Stimulated activated CD4-positive, alpha-beta T cell treated with anti-CD3 and anti-CD28 coated beads, Interleukin-1b, Interleukin-23, amount 100 ng/mL, for 4 hours (primary cell): ENCODE measurements around the gene NDE1.

Source experiments
- DNase-seq, 2 donors: peaks; one replicate each; pipeline ENCODE4 v3.0.0-alpha.2; 2020; ENCODE audit warnings: low read depth in 2 of 2

NDE1 gene

DNA sequence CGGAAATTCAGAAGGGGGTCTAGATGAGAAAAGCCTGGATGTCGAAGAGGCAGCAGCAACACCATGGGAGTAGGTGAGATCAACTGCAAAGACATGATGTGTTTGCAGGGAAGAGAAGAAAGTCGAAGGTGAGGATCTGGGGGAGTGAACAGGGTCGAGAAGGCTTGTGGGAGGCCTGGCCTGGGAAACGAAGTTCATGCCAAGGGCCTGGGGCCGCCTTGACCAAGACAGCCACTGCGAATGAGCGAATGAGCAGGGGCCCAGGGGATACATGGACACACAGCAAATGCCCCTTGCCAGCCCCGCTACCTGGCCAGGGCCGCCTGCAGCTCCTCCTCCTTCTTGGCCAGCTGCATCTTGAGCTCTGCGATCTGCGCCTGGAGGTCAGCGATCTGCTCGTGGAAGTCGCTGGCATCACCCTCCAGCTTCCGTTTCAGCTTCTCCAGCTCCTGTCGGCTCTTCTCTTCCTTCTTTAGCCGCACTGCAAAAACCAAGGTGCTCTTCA is 87.1 kb downstream of the NDE1 start:
- no peak for DNase-seq

DNA sequence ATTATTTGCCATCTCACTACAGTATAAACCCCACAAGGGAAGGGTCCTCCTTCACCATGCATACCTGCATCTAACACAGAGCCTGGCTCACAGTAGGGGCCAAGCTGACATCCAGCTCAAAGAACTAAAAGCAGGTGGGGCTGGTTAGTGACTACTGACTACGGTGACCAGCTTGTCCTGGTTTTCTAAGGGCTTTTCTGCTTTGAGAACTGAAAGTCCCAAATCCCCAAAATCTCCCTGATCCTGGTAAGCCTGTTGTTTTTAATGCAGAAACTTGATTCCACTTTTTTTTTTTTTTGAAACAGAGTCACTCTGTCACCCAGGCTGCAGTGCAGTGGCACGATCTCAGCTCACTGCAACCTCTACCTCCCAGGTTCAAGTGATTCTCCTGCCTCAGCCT is 89.4 kb downstream of the NDE1 start:
- DNase-seq = no peak

- DNase-seq = no peak
Observed at GRCh38 chr16:15739950-15740349, 89.9 kb downstream of the NDE1 start.

GRCh38 chr16:15741207-15741871 is 91.3 kb downstream of the NDE1 start:
- no peak for DNase-seq

DNA sequence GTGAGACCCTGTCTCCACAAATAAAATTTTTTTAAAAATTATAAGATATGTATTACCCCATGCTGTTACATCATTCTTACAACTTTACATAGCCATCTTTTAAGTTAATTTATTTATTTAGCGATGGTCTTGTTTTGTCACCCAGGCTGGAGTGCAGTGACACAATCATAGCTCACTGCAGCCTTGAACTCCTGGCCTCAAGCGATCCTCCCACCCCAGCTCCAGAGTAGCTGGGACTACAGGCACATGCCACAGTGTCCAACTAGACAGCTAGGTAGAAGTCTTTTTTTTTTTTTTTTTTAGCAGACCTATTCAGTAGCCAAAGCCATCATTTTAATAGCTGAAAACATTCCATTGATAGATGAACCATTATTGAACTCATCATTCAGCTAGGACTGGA is 92.7 kb downstream of the NDE1 start:
- no peak for DNase-seq

- DNase-seq = no peak
Observed at GRCh38 chr16:15743657-15744056, 93.6 kb downstream of the NDE1 start.

DNA sequence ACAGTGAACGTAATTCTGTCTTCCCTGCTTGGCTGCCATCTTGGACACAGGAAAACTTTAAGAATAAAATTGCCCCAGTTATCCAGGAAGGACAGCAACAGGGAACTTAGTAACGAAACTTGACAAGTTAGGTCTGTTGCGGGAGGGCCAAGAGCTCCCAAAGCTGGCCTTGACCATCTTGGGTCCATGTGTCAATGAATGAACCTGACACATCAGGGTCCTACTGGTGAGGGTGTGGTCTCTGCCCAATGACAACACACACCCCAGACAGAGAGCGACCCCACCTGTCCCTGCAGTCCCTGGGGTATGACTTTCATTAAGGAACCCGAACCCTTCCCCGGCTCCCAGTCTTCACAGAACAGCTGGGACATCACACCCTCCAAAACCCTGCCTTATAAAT is 96.3 kb downstream of the NDE1 start:
- no peak for DNase-seq

GRCh38 chr16:15747937-15748336 is 97.9 kb downstream of the NDE1 start:
- DNase-seq = no peak

DNA sequence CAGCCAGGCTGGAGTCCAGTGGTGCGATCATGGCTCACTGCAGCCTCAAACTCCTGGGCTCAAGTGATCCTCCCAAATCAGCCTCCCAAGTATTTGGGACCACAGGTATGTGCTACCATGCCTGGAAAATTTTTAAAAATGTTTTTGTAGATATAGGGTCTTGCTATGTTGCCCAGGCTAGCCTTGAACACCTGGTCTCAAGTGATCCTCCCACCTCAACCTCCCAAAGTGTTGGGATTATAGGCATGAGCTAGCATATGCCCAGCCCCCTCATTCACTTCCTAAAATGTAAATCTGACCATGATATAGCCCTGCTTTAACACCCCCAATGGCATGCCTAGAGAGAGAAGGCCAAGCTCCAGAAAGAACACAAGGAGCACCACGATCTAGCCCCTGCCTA is 98.6 kb downstream of the NDE1 start:
- no peak for DNase-seq

GRCh38 chr16:15749371-15749770 is 99.3 kb downstream of the NDE1 start:
- DNase-seq = no peak

DNA sequence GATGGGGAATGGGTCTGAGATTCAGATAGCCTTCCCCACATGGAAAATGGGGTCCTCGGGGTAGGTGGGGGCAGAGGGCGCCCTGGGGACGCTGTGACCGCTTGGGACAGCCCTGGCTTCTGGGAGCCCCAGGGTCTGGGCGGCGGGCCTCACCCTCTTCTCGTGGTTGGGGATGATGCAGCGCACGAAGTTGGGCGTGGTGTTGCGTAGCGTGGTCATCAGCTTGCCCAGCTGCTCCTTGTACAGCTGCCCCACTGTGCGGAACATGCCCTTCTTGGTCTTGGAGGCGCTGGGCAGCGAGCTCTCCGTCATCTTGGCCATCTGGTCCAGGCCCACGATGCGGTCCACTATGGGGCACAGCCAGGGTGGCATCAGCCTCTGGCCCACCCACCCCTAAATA is 99.9 kb downstream of the NDE1 start:
- DNase-seq = no peak

DNA sequence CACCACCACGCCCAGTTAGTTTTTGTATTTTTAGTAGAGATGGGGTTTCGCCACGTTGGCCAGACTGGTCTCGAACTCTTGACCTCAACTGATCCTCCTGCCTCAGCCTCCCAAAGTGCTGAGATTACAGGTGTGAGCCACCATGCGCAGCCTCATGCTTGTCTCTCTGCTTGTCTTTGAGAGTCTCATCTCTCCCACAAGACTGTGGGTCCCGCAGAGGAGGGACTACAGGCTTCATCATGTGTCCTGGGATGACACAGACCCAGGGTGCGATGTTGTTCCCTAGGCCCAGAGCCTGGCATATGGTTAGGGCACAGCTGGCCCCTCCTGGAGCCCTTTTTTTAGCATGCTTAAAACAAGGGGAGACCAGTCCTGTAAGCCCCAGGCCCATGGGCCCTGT is 101.9 kb downstream of the NDE1 start:
- no peak for DNase-seq

DNA sequence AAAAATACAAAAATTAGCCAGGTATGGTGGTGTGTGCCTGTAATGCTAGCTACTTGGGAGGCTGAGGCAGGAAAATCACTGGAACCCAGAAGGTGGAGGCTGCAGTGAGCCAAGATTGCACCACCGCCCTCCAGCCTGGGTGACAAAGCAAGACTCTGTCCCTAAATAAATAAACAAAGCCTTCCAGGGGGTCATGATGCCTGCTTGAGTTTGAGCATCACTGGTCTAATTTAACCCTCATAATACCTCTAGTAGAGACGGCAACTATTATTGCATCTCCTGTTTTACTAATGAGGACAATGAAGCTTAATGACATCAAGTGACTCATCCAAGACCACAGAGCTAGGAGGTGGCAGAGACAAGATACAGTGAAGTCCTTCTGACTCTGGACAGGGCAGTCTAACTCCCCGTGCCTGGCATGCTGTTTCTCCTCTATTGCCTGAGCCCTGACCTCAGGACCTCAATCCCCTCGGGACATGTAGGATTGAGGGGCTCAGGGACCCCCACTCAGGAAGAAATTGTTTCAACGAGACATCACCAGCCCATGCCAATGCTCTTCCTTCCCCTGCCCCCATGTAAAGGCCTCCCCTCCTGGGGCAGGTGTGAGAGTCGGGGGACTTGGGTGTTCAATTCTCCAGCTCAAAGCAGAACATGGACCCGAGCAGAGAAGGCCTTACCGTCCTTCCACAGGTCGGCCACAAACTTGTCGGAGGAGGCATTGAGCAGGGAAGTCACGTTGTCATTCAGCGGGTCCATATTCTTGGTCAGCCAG is 102.9 kb downstream of the NDE1 start:
- no peak for DNase-seq

DNA sequence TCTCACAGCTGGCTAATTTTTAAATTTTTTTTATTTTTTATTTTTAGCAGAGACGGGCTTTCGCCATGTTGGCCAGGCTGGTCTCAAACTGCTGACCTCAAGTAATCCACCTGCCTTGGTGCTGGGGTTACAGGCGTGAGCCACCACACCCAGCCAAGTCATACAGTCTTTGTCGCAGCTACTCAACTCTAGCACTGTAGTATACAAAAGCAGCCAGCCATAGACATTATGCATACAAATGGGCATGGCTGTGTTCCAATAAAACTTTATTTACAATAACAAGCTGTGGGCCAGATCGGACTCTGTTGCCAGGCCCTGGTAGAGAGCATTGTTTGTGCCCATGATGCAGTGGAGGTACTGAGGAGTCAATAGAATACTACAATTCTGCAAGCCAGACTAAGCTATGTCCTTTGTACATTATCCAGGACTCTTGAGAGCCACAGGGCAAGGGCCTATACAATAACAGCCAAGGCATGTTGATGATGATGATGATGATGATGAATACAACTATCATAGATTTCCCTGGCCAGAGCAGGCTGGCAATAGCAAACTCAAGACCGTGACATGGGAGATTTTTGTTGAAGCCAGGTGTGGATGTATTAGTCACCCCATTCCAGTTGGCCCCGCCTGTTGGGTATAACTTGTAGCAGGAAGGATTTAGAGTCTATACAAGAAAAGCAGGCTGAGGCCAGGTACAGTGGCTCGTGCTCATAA is 104.9 kb downstream of the NDE1 start:
- DNase-seq = no peak

GRCh38 chr16:15757077-15757386 is 107.0 kb downstream of the NDE1 start:
- DNase-seq = no peak

GRCh38 chr16:15757630-15758251 is 107.7 kb downstream of the NDE1 start:
- DNase-seq = no peak

- no peak for DNase-seq
Observed at GRCh38 chr16:15759070-15759469, 109.0 kb downstream of the NDE1 start.

DNA sequence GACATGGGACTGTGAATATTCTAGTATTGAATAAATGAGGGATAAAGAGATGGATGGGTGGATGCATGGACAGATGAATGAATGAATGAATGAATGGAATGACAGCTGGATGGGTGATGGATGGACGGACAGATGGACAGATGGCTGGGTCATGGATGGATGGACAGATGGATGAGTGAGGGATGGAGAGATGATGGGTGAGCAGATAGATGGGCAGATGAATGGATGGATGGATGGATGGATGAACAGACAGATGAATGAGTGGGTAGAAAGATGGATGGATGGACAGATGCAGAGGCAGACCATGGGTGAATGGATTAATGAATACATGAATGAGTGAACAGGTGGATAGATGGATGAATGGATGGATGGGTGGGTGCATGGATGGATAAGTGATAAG is 110.1 kb downstream of the NDE1 start:
- DNase-seq = no peak

- DNase-seq = no peak
Observed at GRCh38 chr16:15764112-15764511, 114.1 kb downstream of the NDE1 start.

GRCh38 chr16:15765116-15765515 is 115.1 kb downstream of the NDE1 start:
- no peak for DNase-seq

DNA sequence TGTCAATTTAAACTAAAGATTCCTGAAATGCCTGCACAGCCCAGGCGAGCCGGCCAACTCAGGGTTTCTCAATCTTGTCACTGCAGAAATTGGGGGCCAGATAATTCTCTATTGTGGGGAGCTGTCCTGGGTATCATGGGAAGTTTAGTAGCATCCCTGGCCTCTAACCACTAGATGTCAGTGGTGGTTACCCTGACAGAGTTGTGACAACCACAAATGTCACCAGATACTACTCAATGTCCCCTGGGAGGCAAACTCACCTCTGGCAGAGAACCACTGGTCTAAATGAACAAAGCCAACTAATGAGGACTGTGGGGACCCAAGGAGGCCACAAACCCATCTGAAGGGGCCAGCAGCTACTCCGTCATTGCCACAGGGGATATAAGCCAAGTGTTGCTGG is 115.8 kb downstream of the NDE1 start:
- DNase-seq = no peak

DNA sequence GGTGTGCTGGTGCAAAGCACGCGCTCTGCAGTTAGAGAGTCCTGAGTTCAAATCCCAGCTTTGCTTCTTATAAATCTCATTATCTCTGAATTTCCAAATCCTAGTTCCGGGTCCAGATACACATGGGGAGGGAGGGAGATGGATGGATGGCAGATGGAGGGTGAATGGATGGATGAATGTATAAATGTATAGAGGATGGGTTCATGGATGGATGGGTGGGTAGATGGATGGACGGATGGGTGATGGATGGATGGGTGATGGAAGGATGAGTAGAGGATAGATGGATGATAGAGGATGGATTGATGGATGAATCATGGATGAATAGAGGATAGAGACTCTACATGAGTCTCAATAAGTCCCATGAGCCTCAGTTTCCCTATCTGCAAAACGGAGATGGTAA is 116.9 kb downstream of the NDE1 start:
- no peak for DNase-seq

DNA sequence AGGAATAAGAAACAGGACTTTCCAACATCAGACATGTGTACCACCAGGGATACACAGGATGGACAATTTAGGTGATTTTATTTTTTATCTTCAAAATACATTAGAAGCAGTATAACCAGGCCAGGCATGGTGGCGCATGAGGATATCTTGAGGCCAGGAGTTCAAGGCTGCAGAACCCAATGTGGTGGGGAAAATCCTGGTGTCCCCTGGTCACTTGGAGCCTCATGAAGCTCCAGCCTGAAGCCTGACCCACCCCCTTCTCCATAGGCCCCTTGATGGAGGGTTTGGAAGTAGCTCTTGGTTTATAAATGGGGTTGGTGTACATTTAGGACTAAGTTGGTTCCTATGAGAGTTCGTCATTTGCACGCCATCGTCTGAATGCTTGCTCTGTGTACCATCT is 118.2 kb downstream of the NDE1 start:
- no peak for DNase-seq
